LNCaP clone FGC (cell line): ENCODE results near the gene AMMECR1.

Experiments
- DNase-seq: peaks from one replicate; pipeline ENCODE4 v3.0.0-alpha.2; 2011; ENCODE audit warnings: low read depth
- H3K4me3 ChIP-seq: 2 replicates; pipeline ENCODE4 v1.5.1; 2011; ENCODE audit warnings: mild to moderate bottlenecking, low read depth, low read length, control low read depth
- TF ChIP-seq, protein P1 (sequence below): IDR thresholded peaks from 2 replicates; pipeline ENCODE4 v1.5.1; 2012; ENCODE audit warnings: mild to moderate bottlenecking; ENCODE audit not compliant: control insufficient read depth, insufficient read depth; ENCODE audit errors: extremely low read depth

Gene AMMECR1

DNA sequence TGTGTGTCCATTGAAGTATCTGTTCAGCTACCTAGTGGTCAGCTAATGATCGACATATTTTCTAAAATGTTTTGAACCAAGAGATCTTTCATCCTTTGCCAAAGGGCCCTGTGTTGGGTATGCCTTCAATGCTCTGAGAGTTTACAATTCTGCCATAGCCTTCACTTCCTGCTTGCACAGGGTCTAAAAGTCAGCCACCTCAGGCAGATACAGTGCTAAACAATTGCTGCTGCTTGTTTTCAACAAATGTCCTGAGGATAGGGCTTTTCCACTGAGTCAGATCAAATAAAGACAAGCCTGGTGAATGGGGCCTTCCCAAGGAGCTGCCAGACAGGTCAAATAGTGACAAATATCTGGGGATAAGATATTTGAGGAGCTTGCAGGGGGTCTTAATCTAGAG is 16.7 kb downstream of the AMMECR1 start:
- TF ChIP-seq, protein P1, sequence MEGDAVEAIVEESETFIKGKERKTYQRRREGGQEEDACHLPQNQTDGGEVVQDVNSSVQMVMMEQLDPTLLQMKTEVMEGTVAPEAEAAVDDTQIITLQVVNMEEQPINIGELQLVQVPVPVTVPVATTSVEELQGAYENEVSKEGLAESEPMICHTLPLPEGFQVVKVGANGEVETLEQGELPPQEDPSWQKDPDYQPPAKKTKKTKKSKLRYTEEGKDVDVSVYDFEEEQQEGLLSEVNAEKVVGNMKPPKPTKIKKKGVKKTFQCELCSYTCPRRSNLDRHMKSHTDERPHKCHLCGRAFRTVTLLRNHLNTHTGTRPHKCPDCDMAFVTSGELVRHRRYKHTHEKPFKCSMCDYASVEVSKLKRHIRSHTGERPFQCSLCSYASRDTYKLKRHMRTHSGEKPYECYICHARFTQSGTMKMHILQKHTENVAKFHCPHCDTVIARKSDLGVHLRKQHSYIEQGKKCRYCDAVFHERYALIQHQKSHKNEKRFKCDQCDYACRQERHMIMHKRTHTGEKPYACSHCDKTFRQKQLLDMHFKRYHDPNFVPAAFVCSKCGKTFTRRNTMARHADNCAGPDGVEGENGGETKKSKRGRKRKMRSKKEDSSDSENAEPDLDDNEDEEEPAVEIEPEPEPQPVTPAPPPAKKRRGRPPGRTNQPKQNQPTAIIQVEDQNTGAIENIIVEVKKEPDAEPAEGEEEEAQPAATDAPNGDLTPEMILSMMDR = no peak
- DNase-seq = no peak
- no peak overlapping the region for H3K4me3 ChIP-seq

DNA sequence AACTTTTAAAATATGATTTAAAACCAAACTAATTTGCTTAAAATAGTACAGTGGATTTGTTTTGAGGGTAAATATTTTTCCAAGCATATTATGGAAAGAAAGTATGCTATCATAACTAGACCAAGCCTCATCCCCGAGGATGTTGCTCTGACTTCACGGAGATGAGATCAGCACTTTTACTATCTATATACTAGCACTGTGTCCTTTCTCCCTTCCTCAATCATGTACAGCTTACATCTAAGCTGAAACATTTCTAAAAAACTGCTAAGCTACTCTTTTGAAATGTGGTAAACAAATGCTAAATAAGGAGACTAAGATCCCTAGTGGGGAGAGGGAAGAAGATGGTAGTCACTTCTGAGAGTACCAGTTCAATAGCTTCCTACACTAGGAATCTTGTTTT is 23.8 kb downstream of the AMMECR1 start:
- TF ChIP-seq, protein P1 = no peak
- no peak for DNase-seq

GRCh38 chrX:110293658-110294057 is 24.2 kb downstream of the AMMECR1 start:
- DNase-seq = no peak
- no peak overlapping the region for H3K4me3 ChIP-seq
- TF ChIP-seq, protein P1 = no peak

More for the DNA sequence above, 23.8 kb downstream of the AMMECR1 start:
- no peak overlapping the region for H3K4me3 ChIP-seq

- H3K4me3 ChIP-seq = no peak overlapping the region
- DNase-seq = no peak
- TF ChIP-seq, protein P1 = no peak
Observed at GRCh38 chrX:110287605-110288004, 30.3 kb downstream of the AMMECR1 start.

GRCh38 chrX:110286106-110286505 is 31.8 kb downstream of the AMMECR1 start:
- DNase-seq = no peak
- H3K4me3 ChIP-seq = no peak overlapping the region
- TF ChIP-seq, protein P1 = no peak

- no peak for DNase-seq
- TF ChIP-seq, protein P1 = no peak
- no peak overlapping the region for H3K4me3 ChIP-seq
Observed at GRCh38 chrX:110284159-110284558, 33.7 kb downstream of the AMMECR1 start.

GRCh38 chrX:110282922-110283321 is 35.0 kb downstream of the AMMECR1 start:
- DNase-seq = no peak
- no peak overlapping the region for H3K4me3 ChIP-seq
- TF ChIP-seq, protein P1 = no peak
